GM18861 (cell line): ENCODE data around the gene A3GALT2.

Experiments used
- ATAC-seq: cut with Tn5 transposase; IDR thresholded peaks from one replicate; pipeline ENCODE4 v1.9.1; 2021; ENCODE audit not compliant: unreplicated experiment

Gene A3GALT2

GRCh38 chr1:33350611-33351280, 29.8 kb upstream of the A3GALT2 start:
- no peak for ATAC-seq

- ATAC-seq, result peak; percentile 53
These were observed 29.1 kb upstream of the A3GALT2 start for GRCh38 chr1:33349778-33350610.

- peak; percentile 27 for ATAC-seq
These were observed 28.3 kb upstream of the A3GALT2 start for GRCh38 chr1:33349081-33349759.

- no peak for ATAC-seq
These were observed 27.8 kb upstream of the A3GALT2 start for GRCh38 chr1:33348676-33349080.

- ATAC-seq, result no peak
These were observed 27.3 kb upstream of the A3GALT2 start for GRCh38 chr1:33348194-33348593.

- ATAC-seq, result no peak
These were observed 26.7 kb upstream of the A3GALT2 start for GRCh38 chr1:33347650-33347992.

GRCh38 chr1:33346927-33347649, 26.2 kb upstream of the A3GALT2 start:
- no peak for ATAC-seq

GRCh38 chr1:33346533-33346926, 25.6 kb upstream of the A3GALT2 start:
- no peak for ATAC-seq

GRCh38 chr1:33344896-33345560, 24.1 kb upstream of the A3GALT2 start:
- no peak for ATAC-seq

GRCh38 chr1:33343539-33343938, 22.6 kb upstream of the A3GALT2 start:
- no peak for ATAC-seq

GRCh38 chr1:33342041-33342723, 21.3 kb upstream of the A3GALT2 start:
- no peak for ATAC-seq

- ATAC-seq, result no peak
These were observed 20.3 kb upstream of the A3GALT2 start for GRCh38 chr1:33341190-33341589.

GRCh38 chr1:33339413-33339812, 18.5 kb upstream of the A3GALT2 start:
- ATAC-seq, result no peak

GRCh38 chr1:33338440-33339211, 17.7 kb upstream of the A3GALT2 start:
- no peak for ATAC-seq

GRCh38 chr1:33338048-33338439, 17.1 kb upstream of the A3GALT2 start:
- ATAC-seq, result no peak

GRCh38 chr1:33337441-33337840, 16.5 kb upstream of the A3GALT2 start:
- no peak for ATAC-seq

- no peak for ATAC-seq
These were observed 15.7 kb upstream of the A3GALT2 start for GRCh38 chr1:33336580-33336979.

GRCh38 chr1:33335020-33335419, 14.1 kb upstream of the A3GALT2 start:
- ATAC-seq, result no peak

GRCh38 chr1:33334081-33334552, 13.2 kb upstream of the A3GALT2 start:
- ATAC-seq, result no peak
